ENCODE results near the gene OR4B1.

- TF ChIP-seq, protein P1, sequence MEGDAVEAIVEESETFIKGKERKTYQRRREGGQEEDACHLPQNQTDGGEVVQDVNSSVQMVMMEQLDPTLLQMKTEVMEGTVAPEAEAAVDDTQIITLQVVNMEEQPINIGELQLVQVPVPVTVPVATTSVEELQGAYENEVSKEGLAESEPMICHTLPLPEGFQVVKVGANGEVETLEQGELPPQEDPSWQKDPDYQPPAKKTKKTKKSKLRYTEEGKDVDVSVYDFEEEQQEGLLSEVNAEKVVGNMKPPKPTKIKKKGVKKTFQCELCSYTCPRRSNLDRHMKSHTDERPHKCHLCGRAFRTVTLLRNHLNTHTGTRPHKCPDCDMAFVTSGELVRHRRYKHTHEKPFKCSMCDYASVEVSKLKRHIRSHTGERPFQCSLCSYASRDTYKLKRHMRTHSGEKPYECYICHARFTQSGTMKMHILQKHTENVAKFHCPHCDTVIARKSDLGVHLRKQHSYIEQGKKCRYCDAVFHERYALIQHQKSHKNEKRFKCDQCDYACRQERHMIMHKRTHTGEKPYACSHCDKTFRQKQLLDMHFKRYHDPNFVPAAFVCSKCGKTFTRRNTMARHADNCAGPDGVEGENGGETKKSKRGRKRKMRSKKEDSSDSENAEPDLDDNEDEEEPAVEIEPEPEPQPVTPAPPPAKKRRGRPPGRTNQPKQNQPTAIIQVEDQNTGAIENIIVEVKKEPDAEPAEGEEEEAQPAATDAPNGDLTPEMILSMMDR (IDR thresholded peaks at IDR 0.05), result no peak
- no peak for TF ChIP-seq POLR2A (IDR thresholded peaks at IDR 0.05)
Observed at GRCh38 chr11:48184452-48184851, 32.2 kb upstream of the OR4B1 start.
